Stimulated activated CD4-positive, alpha-beta T cell treated with anti-CD3 and anti-CD28 coated beads, TNF-alpha, amount 100 ng/mL, for 4 hours (primary cell): ENCODE data around the gene TMED3.
A peak's percentile ranks its signal among the peaks of the same experiment; 100 is the strongest.

Experiments used
- DNase-seq, 3 experiments: peaks; one replicate each; pipeline ENCODE4 v3.0.0-alpha.2; 2020; ENCODE audit warnings: low read depth in 3 of 3

Gene TMED3

DNA sequence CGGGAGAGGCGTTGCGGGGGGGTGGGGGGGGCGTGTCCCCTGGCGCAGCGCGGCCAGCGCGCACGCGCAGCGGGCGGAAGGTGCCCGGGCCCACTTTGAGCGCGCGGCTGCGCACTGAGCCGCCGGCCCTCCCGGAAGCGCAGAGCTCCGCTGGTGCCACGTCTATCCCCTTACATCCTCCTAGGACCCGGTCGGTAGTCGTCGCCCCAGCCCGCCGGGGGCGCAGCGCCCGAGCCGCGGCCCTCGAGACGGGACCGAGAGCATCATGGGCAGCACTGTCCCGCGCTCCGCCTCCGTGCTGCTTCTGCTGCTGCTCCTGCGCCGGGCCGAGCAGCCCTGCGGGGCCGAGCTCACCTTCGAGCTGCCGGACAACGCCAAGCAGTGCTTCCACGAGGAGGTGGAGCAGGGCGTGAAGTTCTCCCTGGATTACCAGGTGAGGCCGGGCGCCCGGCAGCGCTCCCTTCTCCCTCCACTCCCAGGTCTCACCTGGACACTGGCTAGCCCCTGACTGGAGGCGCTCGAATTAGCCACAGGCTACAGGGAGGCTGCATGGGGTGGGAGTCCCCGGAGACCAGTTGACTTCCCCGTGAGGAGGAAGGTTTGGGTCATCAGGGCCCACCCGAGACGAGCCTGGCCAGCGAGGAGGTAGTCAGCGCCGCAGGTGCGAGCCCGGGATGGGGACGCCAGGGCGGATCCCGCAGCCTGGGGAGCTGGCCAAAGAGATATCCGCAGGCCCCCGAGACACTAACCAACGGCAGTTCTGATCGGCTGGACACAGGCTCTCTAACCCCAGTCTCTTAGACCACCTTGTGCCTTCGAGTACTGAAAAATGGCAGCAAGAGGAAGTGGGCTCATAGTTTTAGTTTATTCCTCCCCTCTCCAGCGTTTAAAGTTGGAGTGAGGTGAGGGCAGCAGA, at the start of gene TMED3:
TMED3 (plus strand) TSS at position 128 of the 916 bp plus-strand sequence; CDS start at position 266, 138 bp downstream.
- DNase-seq: peak; percentile 60 to 67 (median 64)

DNA sequence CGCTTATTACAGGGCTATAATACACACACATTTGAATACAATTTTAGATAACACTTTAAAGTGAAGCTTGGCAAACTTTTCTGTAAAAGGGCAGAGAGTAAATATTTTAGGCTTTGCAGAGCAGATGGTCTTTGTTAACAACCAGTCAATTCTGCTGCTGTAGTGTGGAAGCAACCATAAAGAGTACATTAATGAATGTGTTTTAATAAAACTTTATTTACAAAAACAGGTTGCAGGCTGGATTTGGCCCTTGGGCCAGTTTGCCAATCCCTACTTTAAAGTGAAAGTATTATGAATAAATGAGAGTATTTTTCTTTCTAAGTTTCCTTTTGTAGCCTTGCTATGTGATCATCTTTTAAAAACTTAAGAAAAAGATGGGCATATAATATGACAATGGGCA, 49.1 kb upstream of the TMED3 start:
- DNase-seq: no peak

DNA sequence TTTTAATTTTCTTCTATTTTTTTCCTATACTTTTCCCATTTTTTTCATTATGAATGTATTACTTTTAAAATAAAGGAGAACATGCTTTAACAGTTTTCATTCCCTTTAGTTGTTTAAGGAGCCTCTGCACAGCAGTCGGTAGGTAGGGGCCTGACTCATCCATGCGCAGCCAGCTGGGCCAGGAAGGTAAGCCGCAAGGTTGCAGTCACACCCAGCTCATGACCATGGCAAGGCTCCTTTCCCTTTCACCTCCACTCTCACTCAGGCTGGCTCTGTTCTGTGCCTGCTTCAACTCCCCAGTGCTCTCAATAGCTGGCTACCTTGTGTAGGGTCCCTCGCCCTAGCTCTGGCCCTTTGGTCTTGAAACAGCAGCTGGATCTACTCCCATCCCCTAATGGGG, 45.7 kb upstream of the TMED3 start:
- no peak for DNase-seq

DNA sequence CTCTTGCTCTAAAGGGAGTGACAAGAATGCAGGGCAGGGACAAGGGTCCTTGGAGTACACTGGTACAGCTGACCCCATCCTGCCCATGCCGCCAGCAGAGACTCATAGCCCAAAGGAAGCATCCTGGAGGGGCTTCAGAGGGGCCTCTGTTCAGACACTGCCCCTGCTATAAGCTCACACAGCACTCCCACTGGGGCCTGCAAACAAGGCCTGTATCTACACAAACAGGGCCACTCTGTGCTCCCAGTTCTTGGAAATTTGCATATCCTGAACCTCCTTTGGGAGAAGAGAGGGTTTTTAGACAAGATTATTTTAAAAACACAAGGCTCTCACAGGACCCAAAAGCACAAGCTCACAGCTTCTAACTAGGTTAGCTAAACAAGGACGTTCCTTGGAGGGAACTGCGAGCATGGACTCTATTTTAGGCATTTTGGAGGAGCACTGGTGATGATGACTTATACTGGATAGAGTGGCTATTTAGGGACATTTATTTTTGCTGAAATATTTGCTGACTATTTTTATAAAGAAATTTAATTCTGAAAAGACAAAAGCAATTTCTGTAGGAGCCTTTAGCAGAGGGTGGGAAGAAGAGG, 44.8 kb upstream of the TMED3 start:
- DNase-seq: no peak

DNA sequence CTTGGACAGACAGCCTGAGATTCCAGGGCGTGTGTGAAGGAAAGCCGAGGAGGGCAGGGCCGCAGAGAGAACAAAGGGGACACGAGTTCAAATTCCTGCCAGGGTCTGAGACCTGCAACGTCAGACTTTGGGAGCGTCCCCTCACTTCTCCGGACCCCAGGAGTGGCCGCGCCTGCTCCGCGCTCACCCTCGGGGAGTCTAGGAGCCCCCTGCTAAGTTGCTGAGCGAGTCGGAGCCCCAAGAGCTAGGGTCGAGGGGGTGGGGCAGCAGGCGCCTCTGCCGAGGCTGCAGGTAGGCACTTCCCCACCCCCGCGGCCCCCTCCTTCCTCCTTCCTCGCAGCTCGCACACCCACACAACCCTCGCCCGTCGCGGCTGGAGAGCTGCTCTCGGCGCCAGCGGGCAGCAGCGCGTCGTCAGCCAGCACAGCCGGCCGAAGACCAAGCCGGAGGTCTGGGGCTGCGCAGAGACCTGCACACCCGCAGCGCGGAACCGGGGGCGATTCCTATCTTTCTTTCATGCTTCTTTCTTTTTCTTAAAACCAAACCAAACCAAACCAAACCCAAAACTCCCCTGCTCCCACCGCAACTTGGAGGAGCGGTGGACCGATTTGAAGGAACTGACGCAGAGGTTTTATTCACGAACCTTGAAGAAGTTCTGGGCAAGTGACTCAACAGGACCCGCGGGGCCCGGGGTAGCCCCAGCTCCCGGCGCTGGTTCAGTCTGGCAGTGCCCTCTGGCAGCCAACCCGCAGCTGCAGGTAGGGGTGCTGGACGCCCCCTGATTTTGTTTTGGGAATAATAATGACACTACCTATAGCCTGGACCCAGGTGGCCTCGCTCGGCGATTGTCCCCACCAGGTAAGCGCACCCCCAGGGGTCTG, 28.3 kb upstream of the TMED3 start, which contains the start of gene ANKRD34C:
ANKRD34C (plus strand) TSS at position 352 of the 881 bp plus-strand sequence. CDS start 10,563 bp downstream, outside the sequence.
- DNase-seq: no peak

DNA sequence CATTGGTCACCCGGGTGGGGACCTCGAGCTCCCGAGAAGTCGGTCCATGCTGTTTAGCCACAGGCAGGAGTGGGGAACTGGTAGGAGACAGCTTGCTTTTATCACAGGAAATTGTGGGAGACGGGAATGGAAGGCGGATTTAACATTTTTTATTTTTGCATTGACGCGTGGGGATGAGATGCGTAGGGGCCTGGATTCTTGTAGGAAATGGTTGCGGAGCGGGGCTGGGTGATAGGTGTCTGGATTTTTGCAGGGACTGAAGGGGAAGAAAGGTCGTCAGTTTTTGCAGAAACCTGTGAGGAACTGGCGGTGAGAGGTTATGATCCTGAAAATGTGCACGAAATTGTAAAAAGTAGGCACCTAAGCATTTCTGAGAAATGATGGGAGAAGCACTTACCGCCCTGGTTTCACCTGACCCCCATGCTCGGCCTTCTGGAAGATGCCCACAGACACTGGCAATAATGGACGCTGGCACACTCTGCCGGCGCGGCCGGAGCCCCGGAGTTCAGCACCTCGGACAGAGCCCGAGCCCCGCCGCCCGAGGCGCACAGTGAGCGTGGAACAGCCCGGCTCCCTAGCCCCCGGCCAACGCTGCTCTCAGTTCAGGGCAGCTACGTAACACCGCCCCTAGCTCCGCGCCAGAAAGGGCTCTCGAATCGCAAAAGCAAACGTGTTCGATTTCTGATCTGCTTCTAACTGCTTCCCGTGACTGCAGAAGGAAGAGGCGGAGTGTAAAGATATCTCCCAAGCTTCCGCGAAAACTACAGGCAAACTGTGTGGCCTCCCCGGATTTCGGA, 27.5 kb upstream of the TMED3 start:
- peak in 1 of 3 experiments; percentile 5 for DNase-seq

DNA sequence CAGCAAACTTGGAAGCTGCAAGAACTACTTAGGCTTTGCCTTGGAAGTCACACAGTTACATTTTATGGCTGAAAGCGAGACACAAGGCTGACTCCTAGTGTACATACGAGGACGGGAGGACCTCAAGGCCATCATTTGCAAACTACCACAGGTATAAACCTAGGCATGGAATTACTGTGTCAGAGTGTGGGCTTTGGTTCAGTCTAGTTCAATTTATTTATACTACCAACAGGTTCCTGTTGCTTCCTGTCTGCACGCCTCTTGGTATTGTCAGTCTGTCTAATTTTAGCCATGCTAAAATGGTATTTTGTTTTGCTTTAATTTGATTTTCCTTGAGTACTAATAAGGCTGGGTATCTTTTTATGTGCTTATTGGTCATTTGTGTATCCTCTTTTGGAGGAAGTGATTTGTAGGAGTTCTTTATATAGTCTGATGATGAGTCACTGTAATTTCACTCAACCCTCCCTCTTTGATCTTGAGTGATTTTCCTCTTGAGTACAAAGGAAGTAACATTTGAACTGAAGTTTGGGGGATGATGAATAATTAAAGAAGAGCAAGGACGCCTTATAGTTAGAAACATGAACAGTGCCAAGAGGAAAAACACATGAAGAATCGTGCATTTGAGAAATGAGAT, 20.2 kb upstream of the TMED3 start:
- DNase-seq: no peak

DNA sequence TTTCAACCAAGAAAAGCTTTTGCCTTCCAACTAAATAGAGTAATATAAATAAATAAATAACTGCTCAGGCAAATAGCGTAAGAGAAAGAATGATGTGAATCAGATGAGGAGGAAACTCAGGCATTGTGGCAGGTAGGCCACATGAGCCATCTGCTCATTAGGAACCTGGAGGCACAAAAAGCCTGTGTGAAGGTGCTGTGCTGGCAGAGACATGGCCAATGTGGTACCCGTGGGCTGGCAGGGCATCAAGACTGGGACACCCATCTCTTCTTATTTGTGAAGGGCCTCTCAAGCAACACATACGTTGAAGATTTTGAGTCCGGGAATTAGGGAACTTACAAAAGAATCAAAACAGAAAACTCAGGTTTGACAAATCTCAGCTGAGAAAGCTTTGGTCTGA, 18.9 kb upstream of the TMED3 start:
- DNase-seq: no peak

DNA sequence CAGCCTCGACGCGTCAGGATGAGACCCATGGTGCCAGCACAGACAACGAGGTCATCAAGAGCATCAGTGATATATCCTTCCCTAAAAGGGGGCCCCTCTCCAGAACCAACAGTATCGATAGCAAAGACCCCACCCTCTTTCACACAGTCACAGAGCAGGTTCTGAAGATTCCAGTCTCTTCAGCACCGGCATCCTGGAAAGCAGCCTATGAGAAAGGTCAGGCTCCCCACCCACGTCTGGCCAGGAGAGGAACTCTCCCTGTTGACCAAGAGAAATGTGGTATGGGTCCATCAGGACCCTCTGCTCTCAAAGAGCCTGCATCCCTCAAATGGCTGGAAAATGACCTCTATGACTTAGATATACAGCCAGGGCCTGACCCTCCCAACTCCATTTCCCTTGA, 16.8 kb upstream of the TMED3 start:
- no peak for DNase-seq

DNA sequence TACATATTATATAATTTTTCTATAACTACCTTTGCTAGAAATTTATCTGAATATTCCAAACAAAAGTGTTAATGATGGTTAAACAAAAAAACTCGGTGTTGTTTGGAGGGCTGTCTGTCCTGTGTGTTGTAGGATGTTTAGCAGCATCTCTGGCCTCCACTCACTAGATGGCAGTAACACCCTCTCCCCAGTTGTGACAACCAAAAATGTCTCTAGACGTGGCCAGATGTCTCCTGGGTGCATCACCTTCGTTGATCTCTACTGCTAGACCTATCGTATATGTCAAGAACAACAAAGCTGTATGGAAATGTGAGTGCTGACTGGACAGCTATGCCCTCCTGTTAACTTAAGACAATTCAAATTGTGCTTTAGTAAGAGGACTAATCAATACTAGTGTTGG, 14.3 kb upstream of the TMED3 start:
- DNase-seq: no peak

DNA sequence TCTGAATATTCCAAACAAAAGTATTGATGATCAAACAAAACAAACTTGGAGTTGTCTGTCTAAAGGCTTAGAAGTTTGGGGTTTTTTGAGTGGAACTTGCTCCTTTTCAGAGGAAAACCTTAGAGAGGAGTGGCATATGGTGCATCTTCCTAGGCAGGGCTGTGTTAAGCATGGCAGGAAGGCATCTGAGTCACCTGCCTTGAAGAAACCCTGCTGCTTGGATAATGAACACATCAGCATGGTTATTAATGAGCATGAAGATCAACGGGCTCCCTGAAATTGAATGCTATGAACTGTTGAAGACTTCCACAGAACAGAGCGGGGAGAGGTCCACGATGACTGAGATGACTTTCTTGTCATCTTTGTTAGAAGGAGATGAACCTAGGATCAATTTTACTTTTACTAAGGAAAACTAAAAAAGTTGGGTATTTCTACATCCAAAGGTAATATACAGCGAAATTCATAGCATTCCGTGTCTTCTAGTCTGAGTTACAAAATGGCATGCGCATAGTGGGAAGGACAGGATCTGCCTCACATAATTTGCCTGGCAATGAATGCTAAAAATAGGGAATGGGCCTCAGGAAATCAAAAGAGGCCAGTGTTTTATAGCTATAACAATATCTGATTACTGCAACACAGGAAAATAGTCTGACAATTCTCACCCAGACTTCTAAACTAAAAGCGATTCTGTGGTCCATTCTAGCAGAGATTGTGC, 11.6 kb upstream of the TMED3 start:
- no peak for DNase-seq

DNA sequence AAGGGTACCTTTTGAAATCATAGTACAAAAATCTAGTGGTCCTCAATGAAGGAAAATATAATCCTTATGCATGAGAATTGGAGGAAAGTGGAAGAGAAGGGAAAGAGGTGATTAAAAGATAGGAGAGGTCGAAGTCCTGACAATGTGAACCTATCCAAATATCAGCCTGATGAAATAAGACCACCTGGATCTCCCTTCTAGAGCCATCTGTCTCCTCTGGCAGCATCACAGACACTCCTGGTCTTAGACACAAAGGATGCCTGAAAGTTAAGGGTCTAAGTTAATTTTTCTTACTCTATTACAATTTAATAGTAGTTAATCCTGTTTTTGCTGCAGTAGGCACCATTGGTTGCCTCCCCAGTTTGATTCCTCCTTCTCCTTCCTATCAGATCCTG, 11.1 kb upstream of the TMED3 start:
- no peak for DNase-seq

DNA sequence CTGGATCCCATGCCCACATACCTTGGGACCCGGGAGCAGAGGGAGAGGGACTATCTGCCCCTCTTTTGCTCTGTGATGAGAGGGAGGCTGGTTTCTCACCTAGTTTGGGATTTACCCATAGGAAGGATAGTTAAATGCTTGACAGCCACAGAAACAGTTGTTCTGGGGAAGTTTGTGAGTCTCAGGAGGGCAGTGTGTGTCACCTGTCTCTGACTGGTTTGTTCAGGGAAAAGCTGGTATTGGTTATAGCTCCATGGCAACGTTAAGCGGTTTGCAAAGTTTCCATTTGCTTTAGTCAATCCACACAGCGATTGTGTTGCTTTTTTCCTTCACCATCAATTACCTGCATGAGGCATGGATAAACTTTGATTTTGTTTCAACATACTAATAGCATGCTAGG, 3.7 kb upstream of the TMED3 start:
- DNase-seq: no peak

DNA sequence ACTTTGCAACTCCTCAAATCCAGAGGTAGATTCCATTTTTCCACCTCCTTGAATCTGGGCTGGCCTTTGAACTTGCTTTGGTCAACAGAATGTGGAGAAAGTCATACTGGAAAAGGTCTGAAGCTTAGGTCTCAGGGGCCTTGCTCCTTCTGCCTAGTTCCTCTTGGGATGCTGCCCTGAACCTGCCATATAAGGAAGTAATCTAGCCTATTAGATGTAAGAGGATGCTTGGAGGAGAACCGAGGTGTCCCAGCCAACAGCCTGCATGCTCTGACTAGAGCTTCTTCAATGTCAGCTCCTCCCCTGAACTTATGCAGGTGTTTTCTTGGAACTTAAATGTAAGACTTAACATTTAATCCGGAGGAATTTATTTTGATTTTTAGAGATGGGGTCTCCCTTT, 2.0 kb upstream of the TMED3 start:
- DNase-seq: no peak

DNA sequence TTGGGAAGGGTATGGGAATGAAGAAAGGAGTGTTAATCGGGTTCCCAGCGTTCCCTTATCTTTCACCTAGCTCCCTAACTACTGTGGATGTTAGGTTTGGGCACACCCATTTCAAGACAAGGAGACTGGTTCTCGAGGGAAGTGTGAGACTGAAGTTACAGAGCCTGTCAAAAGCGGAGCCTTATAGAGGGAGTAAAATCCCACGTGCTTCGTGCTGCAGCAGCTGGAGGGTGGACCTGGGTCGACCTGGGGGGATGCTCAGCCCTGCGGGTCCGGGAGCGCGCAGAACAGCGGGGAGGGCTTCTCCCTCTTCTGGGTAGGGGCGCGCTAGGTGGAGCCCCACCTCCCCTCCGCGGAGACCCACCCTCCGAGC, 314 bp upstream of the TMED3 start:
- no peak for DNase-seq

DNA sequence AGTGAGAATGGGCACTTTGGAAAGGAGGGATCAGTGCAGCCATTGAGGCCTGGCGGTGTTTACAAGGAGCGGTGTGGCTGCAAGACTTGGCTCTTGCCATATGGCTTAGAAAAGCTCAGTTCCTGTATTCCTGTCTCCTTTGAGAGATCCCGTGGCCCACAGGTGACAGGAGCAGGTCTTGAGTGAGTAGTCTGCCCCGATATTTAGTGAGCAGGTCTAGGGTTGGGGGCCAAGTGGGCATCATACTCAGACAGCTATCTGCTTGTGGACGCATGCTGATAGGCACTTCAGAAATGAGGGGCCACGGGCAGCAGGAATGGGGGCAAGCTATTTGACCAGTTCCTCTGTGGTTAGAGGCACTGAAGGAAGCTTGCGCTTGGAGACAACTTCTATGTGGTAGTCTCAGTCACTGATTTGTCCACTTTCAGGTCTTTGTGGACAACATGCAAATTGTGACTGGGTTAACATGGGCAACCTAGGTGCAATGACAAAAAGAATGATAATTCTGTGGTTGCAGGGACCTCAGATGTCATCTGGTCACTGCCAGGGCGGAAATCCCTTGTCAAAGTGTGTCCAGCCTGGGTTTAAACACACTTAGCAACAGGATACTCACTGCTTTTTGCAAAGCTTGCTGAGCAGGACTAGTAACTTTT, 1.1 kb downstream of the TMED3 start:
- DNase-seq: no peak

DNA sequence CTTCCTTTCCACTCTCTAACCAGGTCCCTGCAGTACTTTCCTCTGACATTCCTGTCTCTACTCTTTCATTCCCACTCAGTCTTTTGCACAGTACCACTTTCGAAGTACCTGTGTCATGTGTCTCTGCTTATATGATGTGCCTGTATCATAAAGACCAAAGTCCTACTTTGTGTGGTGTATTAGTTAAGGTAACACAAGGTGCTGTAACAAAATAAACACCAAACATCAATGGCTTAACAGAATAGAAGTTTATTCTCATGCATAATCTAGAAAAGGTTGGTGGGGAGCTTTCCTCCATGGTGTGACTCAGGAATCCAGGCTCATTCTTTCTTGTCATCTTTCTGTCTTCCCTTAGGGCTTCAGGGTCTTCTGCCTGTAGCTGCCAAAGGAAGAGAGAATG, 3.3 kb downstream of the TMED3 start:
- DNase-seq: no peak

DNA sequence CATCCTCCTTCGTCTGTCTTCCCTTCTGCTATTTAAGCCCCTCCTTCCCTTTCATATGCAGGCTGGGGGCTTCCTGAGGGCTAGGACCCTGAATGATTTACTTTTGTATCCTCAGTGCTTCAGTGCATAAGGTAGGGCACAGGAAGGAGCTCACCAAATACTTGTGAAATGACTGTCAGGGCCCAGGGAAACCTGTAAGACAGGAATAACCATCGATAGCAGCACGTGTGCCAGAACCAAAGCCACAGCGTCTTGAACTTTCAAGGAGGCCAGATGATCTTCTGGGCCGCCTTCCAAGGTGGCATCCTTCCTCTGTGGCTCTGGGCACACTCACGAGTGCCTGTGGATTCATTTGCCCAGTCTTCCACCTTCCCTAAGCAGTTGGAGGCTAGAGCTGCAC, 3.9 kb downstream of the TMED3 start:
- DNase-seq: no peak

DNA sequence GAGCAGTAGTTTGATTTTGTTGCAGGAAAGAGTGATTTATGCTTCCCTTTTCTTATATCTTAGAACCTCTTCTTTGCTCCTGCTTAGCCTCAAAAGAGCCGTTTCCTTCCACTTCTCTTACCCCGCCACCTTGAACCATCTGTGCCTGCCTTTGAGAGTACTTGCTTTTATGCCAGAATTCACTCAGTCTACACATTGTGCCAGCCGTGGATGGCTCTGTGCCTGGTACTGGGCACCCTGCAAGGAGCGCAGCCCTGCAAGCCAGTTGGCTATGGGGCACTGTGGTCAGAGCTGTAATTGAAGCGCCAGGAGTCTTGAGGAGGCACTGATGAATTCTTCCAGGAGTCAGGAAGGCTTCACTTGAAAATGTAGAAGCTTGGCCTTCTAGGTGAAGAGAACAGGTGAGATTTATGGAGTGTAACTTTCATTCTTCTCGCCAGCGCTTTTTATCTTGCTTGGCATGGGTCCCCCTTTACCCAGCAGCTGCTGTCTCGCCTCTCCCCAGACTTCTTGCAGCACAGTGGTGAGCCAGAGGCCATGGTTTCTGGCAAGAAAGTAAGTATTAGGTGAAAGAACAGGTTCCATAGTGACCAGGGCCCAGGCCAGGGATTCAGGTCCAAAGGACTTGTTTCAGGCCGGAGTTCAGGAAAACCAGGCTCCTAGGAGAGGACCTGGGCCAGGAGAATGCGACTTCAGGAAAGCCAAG, 4.9 kb downstream of the TMED3 start:
- no peak for DNase-seq
